GM18868 (cell line): ENCODE data around the gene TMEM107.
A peak's percentile ranks its signal among the peaks of the same experiment; 100 is the strongest.
"Not testable (repeated sequence)": the region's sequence is repeated elsewhere in the genome, so short reads cannot be mapped to it uniquely, and the experiment has no call there.

ENCODE experiments used
- ATAC-seq: cut with Tn5 transposase; IDR thresholded peaks from one replicate; pipeline ENCODE4 v1.9.1; 2021; ENCODE audit warnings: mild to moderate bottlenecking, moderate library complexity; ENCODE audit not compliant: unreplicated experiment

TMEM107 gene

DNA sequence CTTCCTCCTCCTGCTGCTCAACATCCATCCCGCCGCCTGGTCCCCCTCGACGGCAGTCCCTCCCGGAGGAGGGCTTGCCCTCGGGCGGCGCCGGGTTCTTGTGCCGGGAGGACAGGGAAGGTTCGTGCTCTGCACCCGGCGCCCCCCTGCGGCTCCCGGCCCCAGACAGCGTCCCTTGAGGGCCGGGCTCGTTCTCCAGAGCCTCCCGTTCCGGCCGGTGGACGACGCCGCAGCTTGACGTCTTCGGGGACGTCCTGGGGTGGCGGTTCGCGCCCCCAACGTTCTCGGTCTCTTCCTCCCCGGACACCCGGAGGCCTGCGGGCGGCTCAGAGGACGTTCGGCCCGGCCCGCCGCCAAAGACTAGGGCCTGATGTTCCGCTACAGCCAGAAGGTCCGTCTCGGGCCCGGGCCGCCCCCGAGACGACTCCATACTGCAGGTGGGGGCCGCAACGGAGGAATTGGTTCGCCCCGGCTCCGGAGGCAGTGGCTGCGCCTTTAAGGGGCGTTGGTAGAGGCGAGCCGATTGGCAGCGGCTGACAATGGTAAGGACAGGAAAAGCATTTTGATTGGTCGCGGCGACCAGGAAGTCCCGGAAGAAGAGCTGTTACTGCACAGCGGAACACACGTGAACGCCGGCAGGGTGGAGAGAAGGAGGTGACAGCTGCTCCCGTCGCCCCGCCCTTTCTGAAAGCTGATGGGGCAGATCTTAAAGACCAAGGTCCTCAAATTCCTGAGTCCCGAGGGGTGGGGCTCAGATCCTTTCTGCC lies 13.7 kb upstream of the TMEM107 start, which contains the start of gene BORCS6:
Gene BORCS6, minus strand, starts transcription at position 470 of the 767 bp plus-strand sequence. Its CDS starts 40 bp downstream, at position 430.
- ATAC-seq = peak; percentile 56

DNA sequence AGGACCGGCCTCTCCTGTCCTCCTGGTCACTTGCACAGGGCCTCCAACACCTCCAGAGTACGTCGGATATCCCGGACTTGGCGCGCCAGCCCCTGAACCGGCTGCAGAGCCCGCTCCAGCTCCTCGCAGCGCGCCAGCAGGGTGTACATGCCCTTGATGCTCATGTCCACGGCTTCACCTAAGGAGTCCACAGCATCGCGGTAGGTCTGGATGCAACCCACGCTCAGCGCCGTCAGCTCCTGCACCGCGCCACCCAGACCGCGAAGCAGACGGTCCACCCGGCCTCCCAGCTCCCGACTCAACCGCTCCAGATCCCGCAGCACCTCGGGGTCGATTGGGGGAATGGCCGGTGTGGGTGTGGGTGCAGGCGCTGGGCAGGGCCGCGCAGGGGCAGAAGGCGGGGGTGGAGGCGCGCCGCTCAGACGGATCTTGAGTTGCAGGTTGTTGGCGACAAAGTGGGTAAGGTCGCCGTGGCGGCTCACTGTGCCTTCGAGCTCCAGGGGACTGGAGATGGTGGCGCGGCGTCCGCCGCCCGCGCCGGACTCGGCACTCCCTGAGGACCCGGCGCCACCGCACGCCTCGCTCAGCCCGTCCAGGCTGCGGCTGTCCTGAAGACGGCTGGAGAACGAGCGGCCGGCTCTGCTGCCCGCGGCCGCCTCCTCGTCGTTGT lies 13.0 kb upstream of the TMEM107 start:
- no peak for ATAC-seq

DNA sequence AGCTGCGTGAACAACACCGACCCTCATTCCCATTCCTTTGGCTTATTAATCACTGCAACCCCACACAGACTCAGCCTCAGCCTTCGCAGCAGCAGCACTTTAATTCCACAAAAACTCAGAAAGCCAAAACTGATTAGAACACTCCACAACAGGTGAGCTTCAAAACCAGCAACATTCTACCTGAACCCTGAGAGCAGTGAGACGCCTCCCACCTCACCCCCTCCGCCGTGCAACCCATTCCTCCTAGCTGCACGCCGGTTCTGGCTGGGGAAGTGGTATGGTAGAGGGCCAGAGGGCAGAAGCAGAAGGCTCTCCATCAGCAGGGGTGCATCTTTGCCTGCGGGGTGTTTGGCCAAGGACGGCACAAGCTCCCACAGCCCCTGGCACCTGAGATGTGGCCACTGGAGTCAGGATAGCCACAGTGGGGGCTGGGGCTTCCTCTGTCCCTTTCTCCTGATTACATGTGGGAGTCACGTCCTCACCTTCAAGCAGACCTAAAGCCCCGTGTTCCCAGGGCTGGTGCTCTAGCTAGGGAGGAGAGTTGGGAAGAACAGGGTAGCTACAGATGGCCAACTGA lies 12.2 kb upstream of the TMEM107 start:
- ATAC-seq = no peak

DNA sequence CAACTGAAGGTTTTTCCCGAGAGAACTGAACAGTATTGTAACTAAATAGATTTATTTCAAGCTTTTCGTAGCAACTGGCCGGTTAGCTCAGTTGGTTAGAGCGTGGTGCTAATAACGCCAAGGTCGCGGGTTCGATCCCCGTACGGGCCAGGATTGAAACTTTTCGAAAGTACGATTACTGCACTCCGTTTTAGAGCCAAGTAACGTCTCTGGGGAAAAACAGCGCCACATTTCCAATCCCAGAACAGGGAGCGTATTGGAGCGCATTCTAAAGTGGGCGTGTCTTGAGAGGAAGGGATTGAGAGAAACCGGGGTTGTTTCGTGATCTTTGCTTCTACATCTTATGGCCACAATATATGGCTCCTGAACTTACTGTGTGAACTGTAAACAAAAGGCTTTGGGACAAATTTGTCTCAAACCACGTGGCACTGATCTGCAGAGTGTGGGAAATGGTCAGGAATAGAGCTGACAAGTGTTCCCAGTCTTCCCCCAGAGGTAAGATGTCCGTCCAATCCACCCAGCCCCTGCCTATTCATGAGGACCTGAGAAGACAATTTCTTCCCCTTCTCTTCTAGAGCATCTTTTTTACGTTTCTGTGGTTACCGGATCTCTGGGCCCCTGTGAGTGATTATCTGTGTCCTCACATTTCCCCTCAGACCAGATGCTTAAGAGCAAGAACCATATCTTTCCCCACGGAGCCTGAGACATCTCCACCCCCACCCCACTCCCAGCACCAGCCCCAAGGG lies 11.5 kb upstream of the TMEM107 start:
- peak; percentile 20 for ATAC-seq

DNA sequence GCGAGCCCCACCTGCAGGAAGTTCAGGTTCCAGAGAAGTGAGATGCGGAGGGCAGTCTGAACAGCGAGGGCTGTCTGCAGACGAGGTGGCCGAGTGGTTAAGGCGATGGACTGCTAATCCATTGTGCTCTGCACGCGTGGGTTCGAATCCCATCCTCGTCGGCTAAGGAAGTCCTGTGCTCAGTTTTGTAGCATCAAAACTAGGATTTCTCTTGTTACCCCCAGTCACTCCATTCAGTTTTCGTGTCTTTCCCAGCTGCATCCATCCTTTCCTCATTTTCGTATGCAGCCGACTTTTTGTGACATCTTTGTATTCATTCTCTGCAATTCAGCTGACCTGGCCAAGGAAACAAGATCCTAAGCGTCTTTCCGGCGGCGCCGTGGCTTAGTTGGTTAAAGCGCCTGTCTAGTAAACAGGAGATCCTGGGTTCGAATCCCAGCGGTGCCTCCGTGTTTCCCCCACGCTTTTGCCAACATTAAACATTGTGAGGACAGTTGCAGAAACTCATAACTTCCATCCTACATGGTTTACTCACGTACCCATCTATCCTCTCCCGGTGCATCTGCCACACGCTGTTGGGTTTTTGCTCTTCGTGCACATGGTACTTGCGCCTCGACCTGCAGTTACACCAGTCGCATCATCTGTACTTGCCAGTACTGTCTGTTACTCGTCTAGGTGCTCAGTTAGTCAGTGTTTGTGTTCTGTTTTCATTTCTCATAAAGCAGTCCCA lies 10.8 kb upstream of the TMEM107 start:
- peak; percentile 18 for ATAC-seq

DNA sequence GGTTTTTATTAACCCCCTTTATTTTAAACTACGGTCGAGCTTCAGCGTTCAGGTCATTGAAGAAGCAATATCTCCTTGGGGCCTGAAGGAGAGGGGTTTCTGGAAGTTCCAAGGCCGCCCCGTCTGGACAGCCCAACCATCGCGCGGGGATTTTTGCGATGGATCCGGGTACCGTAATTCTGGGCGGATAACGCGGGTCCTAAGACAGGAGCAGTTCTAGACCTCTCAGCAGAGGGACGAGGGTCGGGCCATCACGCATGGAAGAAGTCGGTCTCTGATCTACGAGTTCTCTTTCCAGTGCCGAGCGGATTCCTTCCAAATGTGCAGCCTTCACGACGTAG lies 10.2 kb upstream of the TMEM107 start:
- ATAC-seq = no peak

DNA sequence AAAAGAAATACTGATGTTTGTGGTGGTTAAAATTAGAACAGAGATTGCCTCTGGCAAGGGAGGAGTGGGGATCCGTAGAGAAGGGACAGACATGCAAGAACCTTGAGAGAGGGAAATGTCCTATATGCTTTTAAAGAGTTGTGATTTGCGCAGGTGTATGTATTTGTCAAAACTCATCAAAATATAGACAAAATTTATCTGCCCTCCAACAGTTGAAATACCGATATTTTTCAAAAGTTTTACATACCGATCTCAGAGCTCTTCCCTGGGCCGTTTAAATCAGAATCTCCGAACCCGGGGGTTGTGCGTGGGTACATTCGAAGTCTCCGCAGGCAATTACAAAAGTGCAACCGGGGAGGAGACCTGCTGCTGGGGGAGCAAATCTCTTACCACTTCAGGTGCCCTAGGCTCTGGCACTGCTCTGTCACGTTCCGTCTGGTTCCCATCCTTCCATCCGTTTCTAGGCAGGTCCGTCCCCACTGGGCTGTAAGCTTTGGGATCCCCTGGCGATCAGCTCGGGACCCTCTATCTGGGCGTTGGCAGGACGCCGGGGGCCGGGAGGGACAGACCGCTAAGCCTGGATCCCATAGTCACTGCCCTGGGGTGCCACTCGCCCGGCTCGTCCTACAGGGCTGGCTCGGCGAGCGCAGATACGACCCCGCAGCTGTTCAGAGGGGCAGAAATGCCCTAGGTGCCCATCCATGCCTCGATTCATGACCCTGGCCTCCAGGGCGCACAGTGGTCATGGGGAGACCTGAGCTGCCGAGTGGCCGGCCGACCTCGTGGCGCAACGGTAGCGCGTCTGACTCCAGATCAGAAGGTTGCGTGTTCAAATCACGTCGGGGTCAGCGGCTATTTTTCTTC lies 9.6 kb upstream of the TMEM107 start:
- no peak for ATAC-seq

DNA sequence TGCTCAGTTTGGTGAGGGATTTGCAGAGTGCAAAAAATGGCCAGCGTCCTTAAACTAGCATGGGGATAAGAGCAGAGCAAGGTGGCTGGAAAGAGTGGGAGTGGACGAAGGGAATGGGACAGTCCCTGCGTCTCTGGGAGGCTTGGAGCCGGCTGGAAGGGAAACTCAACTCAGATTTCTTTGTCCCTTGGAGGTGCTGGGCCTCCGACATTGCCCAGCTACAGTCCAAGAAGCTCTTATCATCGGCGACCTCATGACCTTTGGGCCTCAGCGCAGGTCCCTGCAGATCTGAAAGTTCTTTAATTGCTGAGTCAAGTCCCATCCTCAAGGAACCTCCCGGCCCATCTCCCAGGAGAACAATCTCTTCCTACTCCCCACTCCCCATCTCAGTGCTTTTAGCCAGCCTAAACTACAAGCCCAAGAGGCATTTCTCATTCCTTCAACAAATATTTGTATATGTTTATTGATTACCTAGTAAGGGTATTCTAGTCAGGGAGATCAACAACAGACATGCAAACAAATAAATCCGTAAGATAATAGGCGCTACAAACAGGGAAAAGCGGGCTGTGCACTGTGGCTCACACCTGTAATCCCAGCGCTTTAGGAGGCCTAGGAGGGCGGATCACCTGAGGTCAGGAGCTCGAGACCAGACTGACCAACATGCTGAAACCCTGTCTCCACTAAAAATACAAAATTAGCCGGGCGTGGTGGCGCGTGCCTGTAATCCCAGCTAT lies 985 bp upstream of the TMEM107 start:
- no peak for ATAC-seq

DNA sequence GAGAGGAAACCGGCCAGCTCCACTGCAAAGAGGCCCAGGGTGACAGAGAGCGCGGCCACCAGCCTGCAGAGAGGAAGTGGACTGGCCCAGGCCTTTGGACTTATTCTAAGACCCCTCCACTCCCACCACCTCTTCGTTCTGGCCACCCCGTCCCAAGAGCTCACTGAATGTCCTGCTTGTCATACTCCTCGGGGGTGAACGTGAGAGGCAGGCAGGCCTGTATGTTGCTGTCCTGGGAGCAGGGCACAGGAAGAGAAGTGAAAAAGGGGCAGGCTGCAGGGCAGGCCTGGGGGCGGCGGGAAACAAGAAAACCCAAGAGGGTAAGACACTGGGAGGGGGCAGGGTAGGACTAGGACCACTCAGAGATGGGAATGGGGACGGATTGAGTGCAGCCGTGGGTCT lies 384 bp downstream of the TMEM107 start:
- ATAC-seq = no peak

DNA sequence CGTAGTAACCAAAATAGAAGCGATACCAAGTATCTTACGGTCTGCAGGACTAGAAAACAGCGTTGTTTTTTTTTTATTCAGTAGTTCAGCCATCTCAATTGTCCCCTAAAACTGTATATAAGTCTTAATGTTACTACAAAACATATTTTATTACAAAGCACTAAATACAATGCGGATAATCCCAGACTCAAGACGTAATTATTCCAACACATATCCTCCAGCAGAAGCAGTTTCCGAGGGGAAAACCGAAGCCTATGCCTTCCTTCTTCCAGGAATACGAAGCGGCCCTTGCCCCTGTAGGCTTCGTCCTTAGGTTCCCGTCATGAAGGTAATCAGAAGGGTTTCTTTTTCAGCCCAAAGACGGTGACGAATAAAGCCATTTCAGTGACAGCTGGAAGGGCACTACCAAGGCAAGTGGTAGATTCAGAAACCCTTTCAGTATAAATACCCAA lies 2.3 kb downstream of the TMEM107 start:
- no peak for ATAC-seq

DNA sequence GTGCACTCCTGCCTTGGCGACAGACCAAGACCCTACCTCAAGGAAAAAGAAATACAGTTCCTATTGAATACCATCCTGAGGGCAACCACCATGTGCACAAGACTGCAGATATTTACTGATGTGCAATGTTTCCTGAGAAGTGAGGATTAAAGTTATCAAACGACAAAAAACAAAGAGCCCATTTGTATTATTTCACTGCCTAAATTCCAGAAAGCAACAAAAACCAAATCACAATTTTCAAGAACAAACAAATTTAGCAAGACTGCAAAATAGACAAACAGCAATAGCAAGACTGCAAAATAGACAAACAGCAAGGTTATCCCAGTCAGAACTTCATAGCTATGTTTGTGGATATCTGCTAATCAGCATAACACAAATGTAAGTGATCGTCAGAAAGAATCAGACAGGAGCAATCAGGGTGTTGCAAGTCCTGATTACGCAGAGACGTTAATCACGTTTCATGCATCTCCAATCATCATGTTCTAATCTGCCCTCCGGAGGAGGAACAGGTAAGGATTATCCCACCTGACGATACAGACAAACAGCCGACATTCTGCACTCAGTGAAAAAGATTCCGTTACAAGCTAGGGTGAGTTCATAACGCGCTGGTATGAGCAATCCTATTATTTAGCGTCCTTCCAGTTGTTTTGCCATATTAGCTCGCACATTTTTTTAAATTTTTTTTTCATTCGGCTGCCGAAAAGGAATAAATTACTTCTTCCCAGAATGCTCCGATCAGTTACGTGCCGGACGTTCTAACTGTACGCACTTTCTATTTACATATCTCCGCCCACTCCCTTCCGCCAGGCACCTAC lies 2.9 kb downstream of the TMEM107 start:
- peak; percentile 59 for ATAC-seq

DNA sequence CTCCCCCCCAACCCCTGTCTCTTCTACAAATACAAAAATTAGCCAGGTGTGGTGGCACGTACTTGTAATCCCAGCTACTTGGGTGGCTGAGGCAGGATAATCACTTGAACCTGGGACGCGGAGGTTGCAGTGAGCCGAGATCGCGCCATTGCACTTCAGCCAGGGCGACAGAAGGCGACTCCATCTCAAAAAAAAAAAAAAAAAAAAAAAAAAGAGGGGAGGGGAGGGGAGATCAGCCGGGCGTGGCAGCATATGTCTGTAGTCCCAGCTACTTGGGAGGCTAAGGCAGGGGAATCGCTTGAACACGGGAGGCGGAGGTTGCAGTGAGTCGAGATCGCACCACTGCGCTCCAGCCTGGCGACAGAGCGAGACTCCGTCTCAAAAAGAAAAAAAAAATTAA lies 6.0 kb downstream of the TMEM107 start:
- not testable (repeated sequence) for ATAC-seq

DNA sequence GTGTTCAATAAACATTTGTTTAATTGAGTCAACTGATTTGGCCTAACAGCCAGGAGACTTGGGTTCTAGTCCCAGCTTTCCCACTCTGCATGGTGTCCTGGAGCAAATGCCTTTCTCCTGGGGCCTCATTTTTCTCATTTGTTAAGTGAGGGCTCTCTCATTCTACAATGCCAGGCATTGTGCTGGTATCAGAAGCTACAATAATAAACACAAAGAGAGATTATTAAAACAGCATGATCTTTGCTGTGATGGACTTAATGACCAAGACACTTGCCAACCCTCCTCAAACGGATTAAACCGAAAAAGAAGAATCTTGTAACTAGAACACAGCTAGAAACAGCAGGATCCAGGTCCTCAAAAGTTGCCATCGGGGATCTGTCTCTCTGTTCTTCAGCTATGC lies 8.7 kb downstream of the TMEM107 start:
- ATAC-seq = no peak

DNA sequence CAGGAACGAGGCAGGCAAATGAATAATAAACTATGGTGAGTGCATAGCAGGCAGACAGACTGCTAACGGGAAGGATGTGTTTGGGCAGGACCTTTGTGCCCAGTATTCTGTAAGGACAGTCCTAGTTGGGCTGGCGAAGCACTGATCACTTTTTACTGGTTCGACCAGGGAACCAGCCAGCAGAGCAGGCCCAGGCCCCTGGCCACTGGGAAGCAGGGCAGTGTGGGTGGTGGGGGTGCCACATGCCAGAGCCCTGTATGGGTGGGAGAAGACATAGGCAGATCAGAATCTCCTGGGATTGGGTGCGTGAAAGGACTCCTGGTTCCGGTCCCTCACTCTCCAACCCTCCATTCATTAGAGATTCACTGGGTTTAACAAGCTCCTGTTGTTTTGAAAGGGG lies 9.4 kb downstream of the TMEM107 start:
- no peak for ATAC-seq

DNA sequence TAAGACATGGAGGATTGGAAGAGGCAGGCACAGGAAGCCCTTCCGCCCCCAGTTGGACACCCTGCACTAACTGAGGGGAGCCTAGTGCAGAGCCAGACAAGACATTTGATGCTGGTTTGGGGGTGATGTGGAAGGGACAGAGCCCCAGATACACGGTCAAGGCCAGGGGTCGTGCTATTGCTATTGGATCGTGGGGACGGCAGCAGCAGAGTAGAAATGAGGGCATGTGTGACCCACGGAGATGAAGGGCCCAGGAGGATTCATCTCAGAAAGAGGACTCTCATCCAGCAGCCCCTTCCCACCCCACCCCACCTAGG lies 11.4 kb downstream of the TMEM107 start:
- ATAC-seq = no peak

DNA sequence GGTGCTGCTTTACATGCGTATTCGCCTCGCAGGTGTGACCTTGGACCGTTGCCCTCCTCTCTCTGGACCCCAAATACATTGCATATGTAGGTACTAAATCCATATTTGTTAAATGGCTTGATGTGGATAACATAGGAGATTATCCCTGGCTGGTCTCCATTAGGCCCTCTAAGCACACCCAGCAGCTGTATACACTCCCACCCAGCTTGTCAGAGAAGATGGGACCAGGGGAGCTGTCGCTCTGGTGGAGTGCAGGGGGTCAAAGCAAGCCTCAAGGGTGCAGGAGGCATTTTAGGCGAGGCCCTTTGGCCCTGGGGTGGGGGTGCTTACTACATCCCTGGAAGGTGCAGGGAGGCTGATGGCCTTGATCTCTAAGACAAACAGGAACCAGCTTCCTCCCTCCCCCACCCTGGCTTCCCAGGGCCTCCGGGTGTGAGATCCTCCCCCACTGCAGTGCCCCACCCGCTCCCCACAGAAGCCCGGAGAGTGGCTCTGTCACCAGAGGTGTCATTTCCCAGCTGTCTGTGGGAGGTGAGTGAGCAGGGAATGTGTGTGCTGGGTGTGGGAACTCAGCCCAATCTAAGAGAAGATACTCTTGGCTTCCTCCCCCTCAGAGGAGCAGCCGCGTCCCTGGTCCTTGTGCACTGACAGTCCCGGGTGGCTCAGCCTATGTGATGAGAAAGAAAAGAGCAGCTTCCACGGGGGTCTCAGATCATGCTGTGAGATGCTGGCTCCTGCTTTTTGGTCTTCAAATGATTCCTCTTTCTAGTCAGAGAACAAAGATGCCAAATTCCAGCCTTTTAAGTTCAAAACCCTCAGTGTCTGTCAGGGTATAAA lies 12.0 kb downstream of the TMEM107 start:
- no peak for ATAC-seq
